GM18873 (cell line): ENCODE measurements around the gene PIM2.

Experiments used
- ATAC-seq: cut with Tn5 transposase; IDR thresholded peaks from one replicate; pipeline ENCODE4 v1.9.1; 2021; ENCODE audit warnings: mild to moderate bottlenecking, moderate library complexity, moderate number of reproducible peaks; ENCODE audit not compliant: unreplicated experiment, low FRiP score

The PIM2 gene

GRCh38 chrX:48918643-48919340 lies at the start of gene PIM2:
Gene PIM2 (minus strand): TSS chrX:48919024. CDS start chrX:48918834, 190 bp downstream.
- ATAC-seq: peak; percentile 61

DNA sequence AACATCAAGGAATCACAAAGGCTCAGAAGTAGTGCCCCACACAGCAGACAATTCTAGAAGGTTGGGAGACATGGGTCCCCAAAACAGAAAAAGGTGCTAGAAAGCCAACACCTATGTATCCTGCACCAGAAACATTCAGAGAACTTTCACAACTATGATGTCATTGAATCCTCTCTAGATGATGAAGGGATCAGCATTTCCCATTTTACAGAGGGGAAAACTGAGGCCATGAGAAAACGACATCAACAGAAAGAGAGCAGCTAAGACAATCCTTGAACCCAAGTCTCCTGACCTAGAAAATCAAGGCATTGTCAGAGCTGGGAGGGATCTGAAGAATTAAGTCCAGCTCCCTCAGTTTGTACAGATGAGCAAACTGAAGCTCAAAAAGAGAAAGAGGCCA lies 49.6 kb upstream of the PIM2 start:
- ATAC-seq: no peak

- ATAC-seq: no peak
Observed at GRCh38 chrX:48966796-48967579, 48.2 kb upstream of the PIM2 start.

DNA sequence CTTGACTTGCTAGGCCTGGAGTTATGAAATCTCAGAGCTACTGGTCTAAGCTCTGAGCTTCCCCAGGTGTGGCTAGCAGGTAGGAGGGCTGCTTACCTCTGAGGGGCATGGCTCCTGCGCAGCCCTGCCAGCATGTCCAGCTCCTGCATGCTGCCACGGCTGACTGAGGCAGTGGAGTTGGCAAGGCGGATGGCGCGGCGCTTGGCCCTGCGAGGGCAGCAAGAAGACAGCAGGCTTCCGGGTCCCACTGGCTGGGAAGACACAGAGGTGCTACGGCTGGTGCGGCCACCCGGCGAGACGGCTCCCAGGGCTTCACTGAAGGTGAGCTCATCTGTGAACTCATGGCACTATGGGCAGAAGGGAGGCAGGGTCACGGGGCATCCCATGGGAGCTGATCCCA lies 47.1 kb upstream of the PIM2 start:
- ATAC-seq: no peak

- no peak for ATAC-seq
Observed at GRCh38 chrX:48961585-48962091, 42.8 kb upstream of the PIM2 start.

GRCh38 chrX:48960291-48960690 lies 41.5 kb upstream of the PIM2 start:
- no peak for ATAC-seq

GRCh38 chrX:48958635-48959094 lies 39.8 kb upstream of the PIM2 start:
- ATAC-seq: no peak

DNA sequence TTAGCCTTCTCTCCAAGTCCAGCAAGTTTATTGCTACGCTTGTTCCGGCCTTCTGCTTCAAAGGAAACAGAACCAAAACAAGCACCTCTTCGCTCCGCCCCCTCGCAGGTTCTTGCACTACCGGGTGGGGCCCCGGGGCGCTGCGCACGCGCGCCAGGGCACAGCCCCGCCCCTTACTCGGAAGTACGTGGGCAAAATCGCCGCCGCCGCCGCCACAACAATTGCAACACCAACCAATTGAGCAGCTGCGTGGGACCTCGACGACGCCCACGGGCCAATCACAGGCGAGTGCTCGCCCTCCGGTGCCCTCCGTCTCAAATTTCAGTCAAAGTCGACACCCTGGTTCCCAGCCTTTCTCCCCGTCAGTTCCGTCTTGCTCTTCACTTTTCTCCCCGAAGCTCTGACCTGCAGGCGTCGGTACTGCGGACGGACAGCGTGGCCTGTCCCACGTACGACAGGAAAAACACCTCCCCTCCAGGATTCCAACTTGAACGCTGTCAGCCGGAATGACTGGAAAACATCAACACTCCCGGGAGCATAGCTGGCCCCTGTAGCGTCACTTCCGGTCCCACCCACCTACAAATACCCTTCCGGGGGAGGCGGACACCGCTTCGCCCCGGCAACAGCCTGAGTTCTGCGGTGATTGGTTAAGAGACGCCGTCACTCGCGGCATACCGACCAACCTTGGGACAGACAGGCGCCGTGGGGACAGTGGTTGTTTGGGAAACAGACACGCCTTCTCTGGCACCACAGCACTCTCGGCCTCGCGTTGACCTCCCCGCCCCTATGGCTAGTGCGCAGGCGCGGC lies 39.2 kb upstream of the PIM2 start:
- peak; percentile 81 for ATAC-seq

- peak; percentile 4 for ATAC-seq
Observed at GRCh38 chrX:48957477-48957826, 38.6 kb upstream of the PIM2 start, which contains the start of gene OTUD5. Gene OTUD5 (minus strand): TSS chrX:48957607. CDS start chrX:48957570, 37 bp downstream.

- no peak for ATAC-seq
Observed at GRCh38 chrX:48956728-48957414, 38.0 kb upstream of the PIM2 start.

GRCh38 chrX:48948589-48948988 lies 29.8 kb upstream of the PIM2 start:
- ATAC-seq: no peak

GRCh38 chrX:48945517-48946348 lies 26.9 kb upstream of the PIM2 start:
- ATAC-seq: no peak

DNA sequence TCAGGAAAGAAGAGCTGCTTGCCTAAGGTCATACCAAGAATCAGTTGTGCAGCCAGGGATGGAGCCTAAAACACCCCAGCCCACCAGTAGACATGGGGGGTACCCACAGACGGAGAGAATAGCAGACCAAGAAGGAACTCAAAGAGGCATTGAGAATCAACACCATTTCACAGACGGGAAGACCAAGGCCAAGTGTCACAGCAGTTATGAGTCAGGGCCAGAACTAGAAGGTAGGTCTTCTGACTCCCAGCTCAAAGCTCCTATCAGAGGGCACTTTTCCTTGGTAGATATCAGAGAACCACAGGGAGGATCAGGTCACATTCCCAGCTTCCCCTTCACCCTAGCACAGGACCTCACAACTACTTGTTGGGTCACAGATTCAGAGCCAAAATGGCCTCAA lies 24.1 kb upstream of the PIM2 start:
- no peak for ATAC-seq

- ATAC-seq: no peak
Observed at GRCh38 chrX:48940404-48940955, 21.7 kb upstream of the PIM2 start.

- no peak for ATAC-seq
Observed at GRCh38 chrX:48939524-48940228, 20.9 kb upstream of the PIM2 start.

DNA sequence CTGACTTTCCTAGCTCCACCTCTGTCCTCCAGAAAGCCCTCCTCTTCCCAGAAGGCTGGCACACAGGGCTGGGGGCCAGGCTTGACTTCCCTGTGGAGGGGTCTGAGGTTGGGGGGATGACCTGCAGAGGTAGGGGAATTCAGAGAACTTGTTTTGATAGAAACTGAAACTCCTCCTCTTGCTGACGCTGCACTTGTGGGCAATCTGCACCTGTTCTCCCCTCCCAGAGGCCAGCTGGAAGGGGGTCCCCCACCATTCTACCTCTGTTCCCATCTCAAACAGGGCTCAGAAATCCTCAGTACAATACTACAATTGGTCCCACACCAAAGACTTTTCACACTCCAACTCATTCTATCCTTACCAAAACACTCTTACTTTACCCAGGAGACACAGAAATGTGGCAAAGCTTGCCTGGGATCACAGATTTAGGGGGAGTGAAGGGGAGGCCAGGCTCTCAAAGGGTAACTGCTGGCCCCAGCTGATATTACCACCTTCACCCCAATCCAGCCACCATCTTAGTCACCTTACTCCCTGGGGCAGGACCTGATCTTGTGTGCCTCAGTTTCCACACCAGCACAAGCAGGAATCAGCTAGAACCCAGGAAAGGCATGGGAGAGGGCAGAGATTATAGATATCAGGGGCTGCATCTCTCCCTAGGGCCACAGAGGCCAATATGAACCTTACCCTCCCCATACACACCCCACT lies 20.0 kb upstream of the PIM2 start:
- peak; percentile 53 for ATAC-seq

GRCh38 chrX:48937054-48937907 lies 18.5 kb upstream of the PIM2 start:
- ATAC-seq: peak; percentile 58
